ENCODE data around the gene TCF19. TPM values are rescaled to one million over a fixed set of nuclear protein-coding genes. Genes with fewer than 3 reads are reported as not detected.

TCF19 gene
- total RNA-seq, 4 donors from 2014 or later: 1.5 to 5.1 (median 2.6) TPM

- ATAC-seq (peak in 1 of 2 donors; percentile 16), DNase-seq (no peak)
- in situ Hi-C loops (cut with MboI; ENCODE audit: low sequenced_read_pairs in 4 of 4): no loop called here
- H3K27ac ChIP-seq: no peak overlapping the region
- TF ChIP-seq POLR2A (IDR thresholded peaks at IDR 0.05): no peak
- TF ChIP-seq, protein P1, sequence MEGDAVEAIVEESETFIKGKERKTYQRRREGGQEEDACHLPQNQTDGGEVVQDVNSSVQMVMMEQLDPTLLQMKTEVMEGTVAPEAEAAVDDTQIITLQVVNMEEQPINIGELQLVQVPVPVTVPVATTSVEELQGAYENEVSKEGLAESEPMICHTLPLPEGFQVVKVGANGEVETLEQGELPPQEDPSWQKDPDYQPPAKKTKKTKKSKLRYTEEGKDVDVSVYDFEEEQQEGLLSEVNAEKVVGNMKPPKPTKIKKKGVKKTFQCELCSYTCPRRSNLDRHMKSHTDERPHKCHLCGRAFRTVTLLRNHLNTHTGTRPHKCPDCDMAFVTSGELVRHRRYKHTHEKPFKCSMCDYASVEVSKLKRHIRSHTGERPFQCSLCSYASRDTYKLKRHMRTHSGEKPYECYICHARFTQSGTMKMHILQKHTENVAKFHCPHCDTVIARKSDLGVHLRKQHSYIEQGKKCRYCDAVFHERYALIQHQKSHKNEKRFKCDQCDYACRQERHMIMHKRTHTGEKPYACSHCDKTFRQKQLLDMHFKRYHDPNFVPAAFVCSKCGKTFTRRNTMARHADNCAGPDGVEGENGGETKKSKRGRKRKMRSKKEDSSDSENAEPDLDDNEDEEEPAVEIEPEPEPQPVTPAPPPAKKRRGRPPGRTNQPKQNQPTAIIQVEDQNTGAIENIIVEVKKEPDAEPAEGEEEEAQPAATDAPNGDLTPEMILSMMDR (IDR thresholded peaks at IDR 0.05 in 4 of 5, conservative IDR thresholded peaks at IDR 0.05 in 1 of 5): no peak
- intact Hi-C loops (cut with DNase I; ENCODE audit: low total_unique reads): no loop called here
- H3K4me1 ChIP-seq: no peaks in the 10 kb centered on the region
- H3K27me3 ChIP-seq: no peaks in the 10 kb centered on the region
- no peaks in the 10 kb centered on the region for H3K9me3 ChIP-seq
- H3K36me3 ChIP-seq: peaks cover 0 to 13% of the 10 kb centered on the region in 2 donors
- H3K4me3 ChIP-seq: no peak overlapping the region
These were observed 16.0 kb upstream of the TCF19 start for GRCh38 chr6:31142361-31142761.

DNA sequence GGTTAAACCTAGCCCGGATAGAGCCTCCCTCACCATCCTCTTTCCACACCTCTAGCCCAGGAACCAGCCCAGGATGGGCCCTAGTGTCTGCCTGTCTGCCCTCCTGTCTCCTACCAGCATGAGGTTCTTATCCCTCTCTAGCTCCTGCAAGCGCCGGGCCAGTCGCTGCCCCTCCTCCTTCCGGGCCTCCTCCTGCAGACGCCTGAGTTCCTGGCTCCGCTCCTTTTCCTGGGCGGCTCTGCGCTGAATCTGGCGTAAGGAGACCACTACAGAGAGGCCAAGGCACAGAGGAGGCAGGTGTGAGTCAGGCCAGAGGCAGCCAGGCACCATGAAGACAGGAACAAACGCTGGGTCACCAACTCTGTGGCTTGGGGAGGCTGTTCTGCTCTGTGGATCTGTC is 15.2 kb upstream of the TCF19 start:
- H3K27ac ChIP-seq: peak overlapping the region in 2 of 4 donors; percentile 12 to 35
- peak in 1 of 2 donors; percentile 62 for DNase-seq
- intact Hi-C loops (cut with DNase I; ENCODE audit: low total_unique reads): no loop called here
- TF ChIP-seq, protein P1 (IDR thresholded peaks at IDR 0.05 in 4 of 5, conservative IDR thresholded peaks at IDR 0.05 in 1 of 5): no peak
- no peak for TF ChIP-seq POLR2A (IDR thresholded peaks at IDR 0.05)
- H3K4me3 ChIP-seq: no peak overlapping the region
- no peaks in the 10 kb centered on the region for H3K4me1 ChIP-seq
- H3K27me3 ChIP-seq: no peaks in the 10 kb centered on the region
- peaks cover 0 to 15% of the 10 kb centered on the region in 2 donors for H3K36me3 ChIP-seq
- H3K9me3 ChIP-seq: no peaks in the 10 kb centered on the region
- peak; percentile 48 to 60 for ATAC-seq
- in situ Hi-C loops (cut with MboI; ENCODE audit: low sequenced_read_pairs in 4 of 4): no loop called here

- ATAC-seq (no peak), DNase-seq (no peak)
- Histone ChIP-seq H3K36me3 (peaks cover 0 to 19% of the 10 kb centered on the region in 2 donors), H3K9me3 (no peaks in the 10 kb centered on the region), H3K4me3 (no peak overlapping the region), H3K4me1 (no peaks in the 10 kb centered on the region), H3K27ac (no peak overlapping the region), H3K27me3 (no peaks in the 10 kb centered on the region)
- TF ChIP-seq POLR2A (IDR thresholded peaks at IDR 0.05): no peak
- in situ Hi-C loops (cut with MboI; ENCODE audit: low sequenced_read_pairs in 4 of 4): no loop called here
- intact Hi-C loops (cut with DNase I; ENCODE audit: low total_unique reads): no loop called here
These were observed 14.0 kb upstream of the TCF19 start for GRCh38 chr6:31144296-31144969.

DNA sequence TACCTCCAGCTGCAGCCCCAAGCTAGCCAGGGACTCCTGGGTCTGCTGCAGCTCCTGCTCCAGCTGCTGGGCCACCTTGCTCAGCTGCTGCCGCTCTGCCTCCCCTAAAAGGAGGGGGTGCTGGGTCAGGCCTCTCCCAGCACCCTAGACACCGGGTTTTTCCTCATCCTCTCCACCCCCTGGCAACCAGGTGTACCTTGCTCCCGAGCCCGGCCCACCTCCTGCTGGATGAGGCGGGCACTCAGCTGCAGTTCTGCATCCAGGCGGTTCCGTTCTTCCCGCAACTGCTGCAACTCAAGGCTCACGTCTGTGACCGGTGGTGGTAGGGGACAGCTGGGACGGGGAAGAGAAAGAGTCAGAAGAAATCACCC is 13.4 kb upstream of the TCF19 start:
- H3K4me3 ChIP-seq: no peak overlapping the region
- H3K27ac ChIP-seq: no peak overlapping the region
- intact Hi-C loops (cut with DNase I; ENCODE audit: low total_unique reads): no loop called here
- no peaks in the 10 kb centered on the region for H3K9me3 ChIP-seq
- H3K4me1 ChIP-seq: no peaks in the 10 kb centered on the region
- no peak for ATAC-seq
- no peak for TF ChIP-seq POLR2A (IDR thresholded peaks at IDR 0.05)
- TF ChIP-seq, protein P1 (IDR thresholded peaks at IDR 0.05 in 4 of 5, conservative IDR thresholded peaks at IDR 0.05 in 1 of 5): no peak
- H3K36me3 ChIP-seq: peaks cover 0 to 24% of the 10 kb centered on the region in 2 donors
- in situ Hi-C loops (cut with MboI; ENCODE audit: low sequenced_read_pairs in 4 of 4): no loop called here
- H3K27me3 ChIP-seq: no peaks in the 10 kb centered on the region
- DNase-seq: no peak

DNA sequence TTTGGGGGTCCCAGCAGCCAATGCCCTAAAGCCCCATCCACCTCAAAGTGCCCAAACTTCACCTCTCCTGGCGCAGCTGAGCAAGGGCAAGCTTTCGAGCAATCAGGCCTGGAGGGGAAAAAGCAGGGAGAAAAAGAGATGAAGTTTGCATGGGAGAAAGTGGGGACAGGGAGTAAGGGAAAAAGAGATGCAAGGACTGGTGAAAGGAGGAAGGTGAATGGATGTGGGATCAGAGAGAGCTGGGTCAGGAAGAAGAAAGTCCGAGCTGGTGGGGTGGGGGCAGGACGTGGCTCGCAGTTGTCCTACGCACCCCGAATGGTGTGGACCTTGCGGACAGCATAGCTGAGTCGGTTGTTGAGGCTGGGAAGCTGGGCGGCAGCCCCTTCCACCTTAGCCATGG is 13.0 kb upstream of the TCF19 start:
- DNase-seq (no peak), ATAC-seq (no peak)
- Histone ChIP-seq H3K27ac (no peak overlapping the region), H3K27me3 (no peaks in the 10 kb centered on the region), H3K36me3 (peaks cover 0 to 28% of the 10 kb centered on the region in 2 donors), H3K4me3 (no peak overlapping the region), H3K4me1 (no peaks in the 10 kb centered on the region), H3K9me3 (no peaks in the 10 kb centered on the region)
- in situ Hi-C loops (cut with MboI; ENCODE audit: low sequenced_read_pairs in 4 of 4): no loop called here
- intact Hi-C loops (cut with DNase I; ENCODE audit: low total_unique reads): no loop called here
- TF ChIP-seq, protein P1 (IDR thresholded peaks at IDR 0.05 in 4 of 5, conservative IDR thresholded peaks at IDR 0.05 in 1 of 5): no peak
- TF ChIP-seq POLR2A (IDR thresholded peaks at IDR 0.05): no peak
